ENCODE data around the gene C5orf58.

C5orf58 gene, protein sequence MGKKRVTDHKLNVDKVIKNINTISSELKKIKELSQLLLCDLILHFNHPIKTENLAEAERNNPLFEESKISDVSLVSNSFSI
- long read RNA-seq, donor 1: 0 reads
- long read RNA-seq, donor 2: 0 reads
- long read RNA-seq, donor 3: 0 reads
- long read RNA-seq, donor 4: 0 reads
- long read RNA-seq, donor 5: 0 reads
- long read RNA-seq, donor 6: 0 reads
- long read RNA-seq, donor 7: 0 reads
- long read RNA-seq, donor 8: 0 reads

DNA sequence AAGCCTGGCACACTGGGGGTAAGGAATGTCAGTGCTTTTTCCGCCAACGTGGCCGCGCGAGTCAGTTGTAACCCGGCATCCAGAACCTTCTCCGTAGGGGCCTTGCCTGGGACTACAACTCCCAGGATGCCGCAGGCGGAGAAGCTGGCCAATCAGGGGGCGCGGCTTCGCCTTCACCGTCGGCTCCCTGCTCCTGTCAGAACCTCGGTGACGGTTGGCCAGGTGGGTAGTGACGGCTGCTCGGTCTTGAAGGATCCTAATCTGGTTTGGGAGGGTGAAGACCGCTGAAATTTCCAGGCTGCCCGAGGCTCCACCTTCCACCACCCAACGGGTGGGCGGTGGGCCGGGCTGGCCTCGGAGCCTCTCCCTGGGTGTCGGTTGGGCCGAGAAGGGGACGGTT, at the start of gene C5orf58:
Gene C5orf58 (plus strand): TSS at position 200 of the 400 bp plus-strand sequence. CDS start 1,992 bp downstream, outside the sequence.
- DNase-seq: no peak

DNA sequence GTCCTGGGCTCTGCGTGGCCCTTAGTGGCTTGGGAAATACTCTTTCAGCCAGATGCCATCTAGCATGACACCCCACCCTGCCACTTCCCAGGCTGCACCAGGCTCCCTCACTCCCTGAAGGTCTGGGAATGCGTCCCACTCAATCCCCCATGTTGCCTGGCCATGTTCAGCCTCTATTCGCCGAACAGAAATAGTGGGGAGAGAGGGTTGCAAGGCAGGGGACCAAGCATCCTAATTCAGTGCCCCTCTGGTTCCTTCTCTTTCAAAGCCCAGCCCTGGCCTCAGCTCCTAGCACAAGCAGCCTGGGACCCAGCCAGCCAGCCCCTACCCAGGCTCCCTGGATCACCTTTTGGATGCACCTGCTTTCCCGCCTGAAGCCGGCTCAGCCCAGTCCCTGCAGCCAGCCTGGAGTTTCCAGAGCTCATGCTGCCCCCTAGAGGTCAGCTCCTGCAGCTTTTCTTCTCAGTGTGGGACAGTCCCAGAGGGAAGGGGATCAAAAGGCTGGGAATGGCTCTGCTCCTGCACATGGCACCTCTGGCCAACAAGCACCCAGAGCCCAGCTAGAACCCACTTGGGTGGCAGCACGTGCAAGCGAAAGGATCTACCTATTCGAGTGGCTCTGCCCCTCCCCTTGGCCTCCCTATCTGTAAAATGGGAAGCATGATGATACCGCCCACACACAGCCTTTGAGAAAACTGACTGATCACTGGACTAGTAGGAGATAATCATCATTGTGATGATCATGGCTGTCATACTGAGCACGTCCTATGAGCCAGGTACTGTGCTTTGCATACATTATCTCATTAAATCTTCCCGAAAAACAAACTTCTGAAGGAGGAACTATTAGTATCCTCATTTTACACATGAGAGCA, 48.7 kb upstream of the C5orf58 start:
- peak; percentile 41 for DNase-seq

DNA sequence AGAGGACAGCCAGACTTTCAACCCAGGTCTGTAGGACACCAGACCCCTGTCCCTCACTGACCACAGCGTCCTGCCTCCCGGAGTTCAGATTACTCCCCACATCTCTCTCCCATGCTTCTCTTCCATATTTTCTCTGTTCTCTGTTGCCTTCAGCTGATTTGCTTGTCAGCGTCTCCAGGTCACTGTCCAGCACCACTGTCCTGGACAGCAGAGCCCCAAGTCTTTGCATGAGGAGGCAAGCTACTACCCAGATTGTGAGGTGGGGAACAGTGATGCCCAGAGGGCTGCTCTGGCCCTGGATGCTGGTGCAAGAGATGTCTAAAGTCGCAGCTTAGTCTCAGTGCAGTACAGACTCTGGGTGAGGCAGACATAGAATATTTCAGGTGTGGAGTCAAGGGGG, 48.0 kb upstream of the C5orf58 start:
- no peak for DNase-seq

DNA sequence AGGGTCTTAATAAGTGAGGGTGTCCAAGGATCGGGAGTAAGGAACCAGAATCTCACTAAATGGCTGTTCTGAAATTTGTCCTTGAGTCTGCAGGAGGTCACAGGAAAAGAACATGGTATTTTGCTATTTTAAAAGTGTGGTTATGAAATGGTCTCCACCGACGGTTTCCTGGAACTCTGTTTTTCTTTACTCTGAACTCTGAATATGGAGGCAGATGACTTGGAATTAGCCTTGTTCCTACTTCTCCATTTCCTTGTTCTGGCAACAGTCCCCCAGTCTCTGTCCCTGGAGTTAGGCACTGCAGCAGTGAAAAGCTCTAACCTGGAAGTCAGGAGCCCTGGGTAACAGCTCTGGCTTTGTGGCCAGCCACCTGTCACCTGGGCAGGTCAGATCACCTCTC, 46.6 kb upstream of the C5orf58 start:
- no peak for DNase-seq

DNA sequence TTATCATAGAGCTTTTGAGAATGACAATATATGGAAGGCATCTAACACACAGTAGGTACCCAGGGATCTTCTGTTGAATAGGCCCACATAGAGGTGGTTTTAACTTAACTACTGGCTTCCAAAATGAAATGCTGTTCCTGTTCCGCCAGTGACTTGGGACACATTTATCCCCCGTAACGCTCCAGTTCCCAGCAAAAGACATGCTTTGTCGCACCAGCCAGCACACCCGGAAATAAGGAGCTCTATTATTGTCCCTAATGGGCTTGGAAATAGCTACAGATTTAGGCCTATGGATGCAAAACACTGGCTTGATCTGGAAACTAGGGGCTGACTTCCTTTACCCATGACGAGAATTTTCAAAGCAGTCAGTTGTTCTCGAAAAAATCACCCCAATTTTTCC, 45.9 kb upstream of the C5orf58 start:
- DNase-seq: no peak

DNA sequence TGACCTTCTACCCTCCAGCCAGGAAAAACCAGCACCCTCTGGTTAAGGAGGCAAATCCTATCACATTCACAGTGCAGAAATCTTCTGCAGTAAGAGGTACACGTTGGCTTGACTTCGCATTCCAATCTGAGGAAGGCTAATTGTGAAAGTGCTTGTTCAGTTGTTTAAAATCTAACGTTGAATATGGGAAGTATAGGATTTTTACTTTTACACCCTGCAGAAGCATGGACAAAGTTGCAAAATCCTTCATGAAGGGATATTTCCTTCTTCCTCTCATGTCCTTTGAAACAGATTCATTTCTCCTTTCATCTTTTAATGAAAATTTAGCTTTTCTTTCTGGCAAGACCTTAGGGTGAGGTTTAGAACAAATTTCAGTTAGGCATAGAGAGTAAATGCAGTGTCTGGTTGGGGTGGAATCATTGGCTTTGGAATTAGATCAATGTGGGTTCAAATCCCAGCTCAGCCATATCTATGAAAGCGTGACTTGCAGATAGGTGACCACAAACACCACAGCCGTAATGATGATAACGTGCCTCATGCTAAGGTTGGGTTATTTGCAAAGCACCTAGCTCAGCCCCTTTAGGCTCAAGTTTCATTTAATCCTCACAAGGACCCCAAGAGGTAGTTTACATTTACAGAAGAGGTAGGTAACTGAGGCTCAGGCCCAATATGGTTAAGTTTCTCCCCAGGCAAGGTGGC, 42.2 kb upstream of the C5orf58 start:
- DNase-seq: no peak

DNA sequence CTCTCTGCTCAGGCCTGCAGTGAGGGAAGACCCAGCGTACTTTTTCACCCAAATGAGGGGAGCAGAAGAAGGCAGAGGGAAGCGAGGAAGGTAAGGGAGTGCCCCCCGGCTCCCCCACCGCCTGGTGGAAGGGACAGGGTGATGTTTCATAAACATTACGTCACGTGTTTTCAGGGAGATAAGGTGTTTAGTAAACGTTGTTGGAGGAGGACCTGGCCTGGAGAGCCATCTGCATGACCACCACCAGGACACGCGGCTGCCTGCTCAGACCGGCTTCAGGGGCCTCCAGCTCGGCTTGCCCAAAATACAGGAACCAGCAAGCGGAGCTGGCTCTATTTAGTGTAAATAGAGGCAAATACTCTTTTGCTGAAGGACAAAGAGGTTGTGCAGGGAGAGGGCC, 40.0 kb upstream of the C5orf58 start:
- no peak for DNase-seq

DNA sequence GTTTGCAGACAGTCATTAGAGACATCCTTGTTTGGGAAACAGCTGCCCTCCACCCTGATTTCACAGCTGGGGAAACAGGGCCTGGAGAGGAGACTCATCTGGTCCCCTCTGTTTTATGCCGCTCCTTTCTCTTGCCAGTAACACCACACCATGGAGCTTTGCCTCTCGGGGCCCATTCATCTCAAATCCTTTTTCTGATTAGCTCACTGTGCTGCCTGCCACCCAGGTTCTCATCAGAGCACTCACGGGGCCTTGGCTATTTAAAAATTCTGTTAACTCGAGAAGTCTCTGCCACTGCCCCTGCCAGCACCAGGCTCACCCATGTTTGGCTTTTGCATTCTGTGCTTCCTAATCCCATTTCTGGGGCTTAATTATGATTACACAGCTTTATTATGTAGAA, 36.8 kb upstream of the C5orf58 start:
- DNase-seq: no peak

DNA sequence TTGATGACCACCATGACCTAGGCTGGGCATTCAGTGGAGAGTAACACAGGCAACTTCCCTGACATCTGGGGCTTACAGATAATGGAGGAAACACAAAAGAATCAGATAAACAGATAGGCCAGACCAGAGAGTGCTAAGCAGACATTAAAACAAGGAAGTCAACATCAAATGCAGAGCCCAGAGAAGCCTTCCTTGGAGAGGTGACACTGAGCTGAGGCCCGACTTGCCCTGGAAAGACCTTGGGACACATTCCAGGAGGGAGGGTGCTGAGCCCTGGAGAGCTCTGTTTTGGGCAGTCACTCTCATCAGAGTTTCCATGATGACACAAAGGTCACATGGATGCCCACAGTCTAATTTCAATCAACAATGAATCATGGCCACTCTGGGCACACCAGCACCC, 31.9 kb upstream of the C5orf58 start:
- no peak for DNase-seq

DNA sequence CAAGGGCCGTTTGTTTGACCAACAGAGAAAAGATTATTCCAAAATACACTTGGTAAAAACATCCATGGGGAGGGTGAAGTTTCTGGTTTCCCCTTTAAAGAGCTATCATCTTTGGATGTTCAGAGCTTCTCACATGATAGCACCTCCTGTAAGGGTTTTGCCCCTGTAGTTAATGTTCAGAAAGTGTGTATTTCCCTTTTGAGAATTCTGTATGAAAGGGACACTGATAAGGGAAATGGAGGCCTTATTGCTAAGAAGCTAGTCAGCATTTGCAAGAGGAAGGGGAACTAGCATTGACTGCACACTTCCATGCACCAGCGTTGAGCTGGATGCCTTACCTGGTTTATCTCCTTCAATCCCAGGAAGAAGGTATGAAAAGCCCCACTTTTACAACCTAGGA, 31.5 kb upstream of the C5orf58 start:
- DNase-seq: no peak

DNA sequence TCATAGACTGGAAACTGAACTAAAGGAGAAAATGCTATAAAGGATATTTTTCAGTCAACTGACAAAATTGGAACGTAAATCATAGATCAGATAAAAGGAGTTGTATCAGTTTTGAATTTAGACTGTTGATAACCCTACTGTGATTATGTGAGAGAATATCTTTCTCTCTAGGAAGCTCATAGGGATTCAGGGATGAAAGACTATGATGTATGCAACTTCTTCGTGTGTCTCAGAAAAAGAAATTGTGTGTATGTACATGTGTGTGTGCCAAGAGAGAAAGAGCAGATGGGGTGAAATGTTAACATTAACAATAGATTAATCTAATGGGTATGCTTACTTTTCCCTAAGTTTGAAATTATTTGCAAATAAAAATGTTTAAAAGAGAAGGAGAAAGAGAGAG, 30.7 kb upstream of the C5orf58 start:
- no peak for DNase-seq

DNA sequence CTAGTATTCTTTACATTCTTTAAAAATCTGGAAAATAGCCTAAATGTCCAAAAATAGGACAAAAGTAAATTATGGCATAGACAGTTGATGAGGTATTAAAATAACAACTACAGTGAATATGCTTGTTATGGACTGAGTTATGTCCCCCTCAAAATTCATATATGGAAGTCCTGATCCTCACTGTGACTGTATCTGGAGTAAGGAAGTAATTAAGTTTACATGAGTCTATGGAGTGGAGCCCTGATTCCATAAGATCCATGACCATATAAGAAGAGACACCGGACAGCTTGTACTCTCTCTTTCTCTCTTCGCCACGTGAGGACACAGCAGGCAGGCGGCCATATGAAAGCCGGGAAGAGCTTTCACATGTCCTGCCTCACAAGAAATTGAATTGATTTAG, 28.6 kb upstream of the C5orf58 start:
- DNase-seq: no peak

DNA sequence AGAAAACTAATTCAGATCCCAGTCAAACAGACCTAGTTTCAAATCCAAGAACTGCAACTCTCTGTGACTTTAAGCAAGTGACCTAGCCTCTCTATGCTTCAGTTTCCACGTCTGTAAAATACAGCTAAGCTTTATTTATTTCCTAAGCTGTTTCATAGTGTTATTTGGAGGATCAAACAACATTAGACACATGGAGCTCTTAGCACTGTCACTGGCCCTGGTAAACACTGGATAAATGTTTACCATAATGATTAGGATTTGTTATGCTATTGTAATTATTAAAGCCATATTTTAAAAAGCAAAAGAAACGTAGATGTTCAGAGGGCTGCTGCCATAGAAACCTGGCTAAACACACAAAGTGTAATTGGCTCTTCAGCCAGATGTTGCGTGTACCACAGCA, 26.6 kb upstream of the C5orf58 start:
- DNase-seq: no peak

DNA sequence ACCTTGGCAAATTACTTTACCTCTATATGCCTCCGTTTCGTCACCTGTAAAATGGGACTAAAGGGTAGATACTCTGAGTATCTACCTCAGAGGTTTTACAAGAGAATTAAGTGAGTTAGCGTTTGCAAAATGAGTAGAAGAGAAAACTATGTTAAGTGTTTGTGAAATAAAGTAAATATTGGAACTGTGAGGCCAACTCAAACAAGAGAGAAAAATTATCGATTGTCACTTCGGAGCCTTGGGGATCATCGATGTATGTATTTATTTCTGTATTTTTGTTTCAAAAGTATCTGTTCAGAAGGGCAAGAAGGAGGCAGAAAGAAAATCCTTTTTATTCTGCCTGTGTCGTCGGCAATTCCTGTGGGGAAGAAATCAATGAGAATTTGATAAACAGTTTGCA, 25.8 kb upstream of the C5orf58 start:
- DNase-seq: no peak

DNA sequence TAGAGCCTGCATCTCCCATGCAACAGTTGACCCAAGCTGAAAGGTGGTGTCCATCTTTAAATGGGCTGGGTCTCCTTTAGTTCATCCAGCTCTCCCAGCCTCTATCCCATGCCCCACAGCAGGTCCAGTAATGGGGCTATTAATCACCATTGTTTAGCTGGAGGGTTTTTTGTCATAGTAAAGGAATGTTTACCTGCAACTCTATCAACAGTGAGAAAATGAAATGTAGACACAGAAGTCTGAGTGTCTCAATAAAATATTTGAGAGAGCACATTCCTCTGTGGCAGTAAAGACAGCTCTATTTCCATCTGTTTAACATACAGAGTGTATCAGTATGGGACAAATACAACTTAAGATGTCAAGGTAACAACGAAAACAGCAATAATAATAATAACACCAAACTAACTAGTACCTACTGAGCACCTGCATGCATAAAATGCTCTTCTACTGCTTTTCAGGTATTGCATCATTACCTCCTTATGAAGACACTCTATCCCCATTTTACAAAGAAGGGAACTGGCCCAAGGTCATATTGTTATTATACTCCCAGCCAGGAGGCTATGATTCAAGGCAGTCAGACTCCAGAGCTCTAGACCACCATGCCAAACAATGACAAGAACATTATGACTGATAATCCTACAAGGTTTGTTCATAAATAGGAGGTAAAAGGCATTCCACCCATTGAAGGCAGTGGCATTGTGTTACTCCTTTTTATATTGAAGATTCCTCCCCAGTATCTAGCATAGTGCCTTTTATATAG, 21.0 kb upstream of the C5orf58 start:
- DNase-seq: no peak

DNA sequence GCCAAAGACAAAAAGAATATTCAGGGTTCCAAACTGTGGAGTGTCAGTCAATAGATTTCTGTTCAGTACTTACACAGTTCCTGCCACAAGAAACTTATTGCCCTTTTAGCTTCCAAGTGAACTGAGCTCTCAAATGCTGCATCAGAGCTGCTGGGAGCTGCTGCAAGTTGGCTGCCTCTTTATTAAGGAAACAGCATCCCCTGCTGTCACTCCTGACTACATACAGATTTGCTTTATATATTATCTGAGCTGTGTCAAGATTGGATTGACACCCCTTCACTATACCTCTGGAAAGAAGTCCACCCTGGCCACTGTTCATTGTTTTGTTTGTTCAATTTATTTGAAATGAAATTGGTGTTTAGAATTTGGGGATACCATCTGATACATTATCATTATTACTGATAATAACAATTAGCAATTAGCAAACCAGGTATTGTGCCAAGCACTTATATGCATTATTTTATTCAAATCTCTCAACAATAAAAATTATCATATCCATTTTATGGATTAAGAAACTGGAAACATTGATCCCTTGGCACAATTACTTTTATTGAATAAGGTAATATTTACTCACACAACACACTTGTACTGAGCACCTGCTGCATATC, 16.4 kb upstream of the C5orf58 start:
- no peak for DNase-seq

DNA sequence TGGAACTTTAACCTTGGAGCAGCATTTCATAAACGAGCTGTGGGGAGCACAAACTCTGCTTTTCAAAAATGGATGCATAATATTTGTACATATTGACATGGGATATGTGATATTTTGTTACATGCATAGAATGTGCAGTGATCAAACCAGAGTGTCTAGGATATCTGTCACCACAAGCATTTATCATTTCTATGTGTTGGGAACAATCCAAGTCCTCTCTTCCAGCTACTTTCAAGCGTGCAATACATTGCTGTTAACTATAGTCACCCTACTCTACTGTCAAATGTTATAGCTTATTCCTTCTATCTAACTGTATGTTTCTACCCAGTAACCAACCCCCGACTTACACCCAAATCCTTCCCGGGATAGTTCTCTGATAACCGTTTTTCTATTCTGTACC, 15.0 kb upstream of the C5orf58 start:
- no peak for DNase-seq

DNA sequence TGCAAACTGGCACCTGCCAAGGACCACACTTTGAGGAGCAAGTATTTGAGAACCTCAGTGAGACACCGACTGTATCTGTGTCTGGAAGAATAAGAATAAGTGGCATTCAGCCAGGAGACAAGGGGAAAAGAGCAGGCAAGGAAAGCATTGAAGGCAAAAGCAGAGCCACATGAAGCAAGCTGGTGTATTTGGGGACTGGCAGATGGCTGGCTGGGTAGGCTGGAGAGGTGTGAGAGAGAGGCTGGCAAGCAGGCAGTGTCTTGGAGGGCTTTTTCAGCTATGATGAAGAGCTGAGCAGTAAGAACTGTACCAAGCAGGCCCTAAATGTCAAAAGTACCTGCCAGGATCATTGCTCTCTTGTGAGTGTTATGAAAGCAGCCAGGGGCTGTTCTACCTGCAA, 14.1 kb upstream of the C5orf58 start:
- no peak for DNase-seq

DNA sequence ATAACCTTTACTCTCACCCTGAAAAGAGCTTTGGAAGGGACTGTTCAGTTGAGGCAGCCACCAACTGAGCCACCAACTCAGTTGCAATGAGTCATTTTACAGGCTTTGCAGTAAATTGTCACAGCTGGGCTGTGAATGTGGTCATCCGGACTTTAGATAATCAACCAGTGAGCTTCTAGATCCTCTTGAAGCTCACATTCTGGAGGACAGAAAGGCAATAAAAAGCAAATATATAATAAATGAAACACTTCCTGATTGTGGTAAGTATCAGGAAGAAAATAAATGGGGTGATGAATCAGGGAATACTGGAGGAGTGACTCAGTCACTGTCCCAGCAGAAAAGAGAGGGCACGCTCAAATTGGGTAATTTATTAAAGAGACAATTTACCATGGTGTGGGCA, 13.2 kb upstream of the C5orf58 start:
- no peak for DNase-seq

DNA sequence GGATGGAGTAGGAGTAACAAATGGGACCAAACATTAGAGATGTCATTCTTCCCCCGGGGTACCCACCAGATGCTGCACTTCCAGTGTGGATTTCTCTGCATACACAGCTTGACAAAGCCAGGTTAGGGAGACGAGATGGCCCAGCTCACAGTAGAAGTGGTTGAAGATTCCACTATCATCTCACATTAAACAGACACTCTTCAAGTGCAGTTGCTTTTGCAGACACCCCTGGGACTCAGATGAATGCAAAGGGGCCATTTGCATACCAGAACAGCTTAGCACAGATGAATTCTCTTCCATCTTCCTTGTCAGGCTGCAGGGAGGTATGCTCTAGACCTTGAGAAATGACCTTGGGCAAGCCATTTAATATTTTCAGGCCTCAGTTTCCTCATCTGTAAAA, 12.6 kb upstream of the C5orf58 start:
- DNase-seq: no peak

DNA sequence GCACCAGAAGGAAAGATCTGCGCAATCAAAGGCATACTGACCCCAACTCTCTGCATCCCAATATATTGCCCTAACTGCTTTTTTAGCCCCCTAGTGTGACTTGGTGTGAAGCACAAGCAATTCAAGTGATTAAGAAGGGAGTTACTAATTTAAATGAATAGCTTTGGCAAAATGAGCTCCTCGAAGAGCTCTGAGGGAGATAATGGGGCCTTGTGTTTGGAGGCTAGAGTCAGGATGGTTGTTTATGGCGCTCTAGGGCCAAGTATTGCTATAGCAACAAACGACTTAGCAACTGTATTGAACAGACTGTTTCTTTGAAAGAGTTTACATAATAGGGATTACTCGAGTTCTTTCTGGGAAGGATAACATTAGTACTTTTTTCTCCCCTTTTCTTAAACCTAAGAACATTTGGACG, 11.5 kb upstream of the C5orf58 start:
- DNase-seq: no peak

DNA sequence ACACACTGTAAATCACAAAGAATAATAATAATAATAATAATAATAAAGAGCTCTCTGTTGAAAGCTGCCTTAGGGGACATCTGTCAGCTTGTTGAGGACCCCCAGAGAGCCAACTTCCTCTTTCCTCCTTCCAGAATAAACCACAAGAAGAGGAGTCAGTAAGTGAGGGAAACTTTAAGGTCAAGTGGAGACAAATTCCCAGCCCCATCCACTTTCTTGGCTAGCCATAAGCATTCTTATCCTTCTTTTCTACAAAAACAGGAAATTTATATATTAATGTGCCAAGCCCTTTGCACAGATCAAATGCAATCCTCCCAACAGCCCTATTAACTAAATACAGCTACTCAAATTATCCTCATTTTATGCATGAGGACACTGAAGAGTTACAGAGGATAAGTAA, 9.4 kb upstream of the C5orf58 start:
- DNase-seq: no peak
